ENCODE data around the gene LRRC74B.

DNA sequence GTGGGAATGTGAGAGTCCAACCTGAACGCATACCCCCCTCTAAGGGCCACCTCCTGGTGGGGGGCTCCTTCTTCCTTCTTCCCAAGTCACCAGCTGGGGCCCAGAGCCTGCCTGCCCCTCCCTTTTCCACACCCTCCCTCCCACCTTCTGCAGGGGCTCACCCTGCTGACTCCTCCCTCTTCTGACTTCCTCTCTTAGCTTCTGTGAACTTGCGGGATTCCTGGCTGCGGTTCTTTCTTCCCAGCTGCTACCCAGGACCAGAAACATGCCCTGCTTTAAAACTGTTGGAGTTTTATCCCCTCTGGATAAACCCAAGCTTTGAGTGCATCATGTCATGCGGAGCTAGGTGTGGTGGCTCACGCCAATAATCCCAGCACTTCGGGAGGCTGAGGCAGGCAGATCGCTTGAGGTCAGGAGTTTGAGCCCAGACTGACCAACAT is 10.2 kb downstream of the LRRC74B start:
- TF ChIP-seq, protein P1, sequence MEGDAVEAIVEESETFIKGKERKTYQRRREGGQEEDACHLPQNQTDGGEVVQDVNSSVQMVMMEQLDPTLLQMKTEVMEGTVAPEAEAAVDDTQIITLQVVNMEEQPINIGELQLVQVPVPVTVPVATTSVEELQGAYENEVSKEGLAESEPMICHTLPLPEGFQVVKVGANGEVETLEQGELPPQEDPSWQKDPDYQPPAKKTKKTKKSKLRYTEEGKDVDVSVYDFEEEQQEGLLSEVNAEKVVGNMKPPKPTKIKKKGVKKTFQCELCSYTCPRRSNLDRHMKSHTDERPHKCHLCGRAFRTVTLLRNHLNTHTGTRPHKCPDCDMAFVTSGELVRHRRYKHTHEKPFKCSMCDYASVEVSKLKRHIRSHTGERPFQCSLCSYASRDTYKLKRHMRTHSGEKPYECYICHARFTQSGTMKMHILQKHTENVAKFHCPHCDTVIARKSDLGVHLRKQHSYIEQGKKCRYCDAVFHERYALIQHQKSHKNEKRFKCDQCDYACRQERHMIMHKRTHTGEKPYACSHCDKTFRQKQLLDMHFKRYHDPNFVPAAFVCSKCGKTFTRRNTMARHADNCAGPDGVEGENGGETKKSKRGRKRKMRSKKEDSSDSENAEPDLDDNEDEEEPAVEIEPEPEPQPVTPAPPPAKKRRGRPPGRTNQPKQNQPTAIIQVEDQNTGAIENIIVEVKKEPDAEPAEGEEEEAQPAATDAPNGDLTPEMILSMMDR (IDR thresholded peaks at IDR 0.05): no peak
- no peak for TF ChIP-seq POLR2A (IDR thresholded peaks at IDR 0.05)
